ENCODE measurements around the gene PPP1R3G.
"Not testable (repeated sequence)": the region's sequence is repeated elsewhere in the genome, so short reads cannot be mapped to it uniquely, and the experiment has no call there.

Gene PPP1R3G

GRCh38 chr6:5120011-5120410 is 34.9 kb downstream of the PPP1R3G start:
- no peak for DNase-seq (ENCODE audit: low read depth)

GRCh38 chr6:5120543-5120942 is 35.4 kb downstream of the PPP1R3G start:
- not testable (repeated sequence) for DNase-seq (ENCODE audit: low read depth)

GRCh38 chr6:5121479-5121878 is 36.3 kb downstream of the PPP1R3G start:
- no peak for DNase-seq (ENCODE audit: low read depth)

GRCh38 chr6:5121956-5122355 is 36.8 kb downstream of the PPP1R3G start:
- DNase-seq (ENCODE audit: low read depth), result no peak

- DNase-seq (ENCODE audit: low read depth), result no peak
These were observed 37.5 kb downstream of the PPP1R3G start for GRCh38 chr6:5122504-5123112.

- DNase-seq (ENCODE audit: low read depth), result no peak
These were observed 38.4 kb downstream of the PPP1R3G start for GRCh38 chr6:5123296-5124143.

- no peak for DNase-seq (ENCODE audit: low read depth)
These were observed 39.4 kb downstream of the PPP1R3G start for GRCh38 chr6:5124526-5124925.

- no peak for DNase-seq (ENCODE audit: low read depth)
These were observed 40.2 kb downstream of the PPP1R3G start for GRCh38 chr6:5125152-5126006.

- no peak for DNase-seq (ENCODE audit: low read depth)
These were observed 41.1 kb downstream of the PPP1R3G start for GRCh38 chr6:5126214-5126613.

- no peak for DNase-seq (ENCODE audit: low read depth)
These were observed 42.1 kb downstream of the PPP1R3G start for GRCh38 chr6:5127106-5127687.

GRCh38 chr6:5128351-5128750 is 43.2 kb downstream of the PPP1R3G start:
- no peak for DNase-seq (ENCODE audit: low read depth)

- no peak for DNase-seq (ENCODE audit: low read depth)
These were observed 45.2 kb downstream of the PPP1R3G start for GRCh38 chr6:5130135-5130866.

- DNase-seq (ENCODE audit: low read depth), result no peak
These were observed 47.6 kb downstream of the PPP1R3G start for GRCh38 chr6:5132731-5133130.

GRCh38 chr6:5133943-5134342 is 48.8 kb downstream of the PPP1R3G start:
- DNase-seq (ENCODE audit: low read depth), result no peak

- no peak for DNase-seq (ENCODE audit: low read depth)
These were observed 50.7 kb downstream of the PPP1R3G start for GRCh38 chr6:5135788-5136376.

- no peak for DNase-seq (ENCODE audit: low read depth)
These were observed 51.7 kb downstream of the PPP1R3G start for GRCh38 chr6:5136851-5137250.

Measured in T-helper 22 cell (primary cell).